A549 (cell line): ENCODE data around the gene LRRC9.

Source experiments
- CTCF ChIP-seq: fragments of >200 bp; sonication (Bioruptor Twin); formaldehyde crosslinking; IDR thresholded peaks from 3 replicates; pipeline ENCODE4 v1.5.1; 2016
- HOXA7 ChIP-seq: fragments of 250-450 bp; sonication (Bioruptor Pico); IDR thresholded peaks from 2 replicates; pipeline ENCODE4 v1.5.0; 2020; ENCODE audit warnings: mild to moderate bottlenecking, moderate library complexity
- PBX3 ChIP-seq: IDR thresholded peaks from 2 replicates; pipeline ENCODE4 v1.6.1; 2012
- POLR2A ChIP-seq: IDR thresholded peaks from 2 replicates; pipeline ENCODE4 v1.6.1; 2012; ENCODE audit warnings: mild to moderate bottlenecking, low read length
- RAD21 ChIP-seq, 2 experiments: fragments of >200 bp in 1 of 2; sonication (Bioruptor Twin) in 1 of 2; formaldehyde crosslinking in 1 of 2; IDR thresholded peaks in 1 of 2; conservative IDR thresholded peaks in 1 of 2; 2 replicates in 1 of 2; 3 replicates in 1 of 2; pipeline ENCODE4 v1.6.1; 2012 to 2018; ENCODE audit warnings: inconsistent platforms in 1 of 2
- SMC3 ChIP-seq: fragments of >200 bp; sonication (Bioruptor Twin); formaldehyde crosslinking; IDR thresholded peaks from 3 replicates; pipeline ENCODE4 v1.6.1; 2018; ENCODE audit warnings: inconsistent platforms
- ZFP36 ChIP-seq: fragments of 450-650 bp; IDR thresholded peaks from 2 replicates; pipeline ENCODE4 v1.6.1; 2014; ENCODE audit warnings: borderline replicate concordance; ENCODE audit not compliant: partially characterized antibody
- TF ChIP-seq, protein P1 (sequence below): IDR thresholded peaks from 2 replicates; pipeline ENCODE4 v1.6.1; 2012; ENCODE audit warnings: low read depth, borderline replicate concordance

GRCh38 chr14:59919570-59920377 lies at the start of gene LRRC9:
- no peak for TF ChIP-seq RAD21 (conservative IDR thresholded peaks at IDR 0.05 in 1 of 2, IDR thresholded peaks at IDR 0.05 in 1 of 2)
- no peak for TF ChIP-seq HOXA7 (CRISPR knock-in tag)
- TF ChIP-seq ZFP36, result no peak
- no peak for TF ChIP-seq CTCF
- no peak for TF ChIP-seq POLR2A
- no peak for TF ChIP-seq SMC3
- no peak for TF ChIP-seq PBX3
- TF ChIP-seq, protein P1, sequence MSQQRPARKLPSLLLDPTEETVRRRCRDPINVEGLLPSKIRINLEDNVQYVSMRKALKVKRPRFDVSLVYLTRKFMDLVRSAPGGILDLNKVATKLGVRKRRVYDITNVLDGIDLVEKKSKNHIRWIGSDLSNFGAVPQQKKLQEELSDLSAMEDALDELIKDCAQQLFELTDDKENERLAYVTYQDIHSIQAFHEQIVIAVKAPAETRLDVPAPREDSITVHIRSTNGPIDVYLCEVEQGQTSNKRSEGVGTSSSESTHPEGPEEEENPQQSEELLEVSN, result no peak
